Panc1 (cell line): Measurements from ENCODE around the gene IFNA14.
"Not testable (repeated sequence)": the region's sequence is repeated elsewhere in the genome, so short reads cannot be mapped to it uniquely, and the experiment has no call there.

Experiments
- CTCF ChIP-seq: fragments of 450-650 bp; IDR thresholded peaks from 2 replicates; pipeline ENCODE4 v1.5.1; 2017; ENCODE audit warnings: mild to moderate bottlenecking
- POLR2AphosphoS5 ChIP-seq: IDR thresholded peaks from 2 replicates; pipeline ENCODE4 v1.6.1; 2012; ENCODE audit warnings: mild to moderate bottlenecking, low read depth, low read length, moderate library complexity
- REST ChIP-seq, 2 experiments: IDR thresholded peaks; 2 replicates each; pipeline ENCODE4 v1.6.1; 2011 to 2012; ENCODE audit warnings: low read depth in 2 of 2, control low read depth in 1 of 2, low read length in 1 of 2, mild to moderate bottlenecking in 1 of 2, moderate library complexity in 1 of 2; ENCODE audit not compliant: insufficient read depth in 1 of 2
- SIN3A ChIP-seq: IDR thresholded peaks from 2 replicates; pipeline ENCODE4 v1.6.1; 2012; ENCODE audit warnings: low read depth, mild to moderate bottlenecking, low read length, moderate library complexity, borderline replicate concordance; ENCODE audit not compliant: insufficient read depth
- TCF7L2 ChIP-seq: IDR thresholded peaks from 2 replicates; pipeline ENCODE4 v1.6.1; 2011; ENCODE audit warnings: mild to moderate bottlenecking, low read depth, low read length, inconsistent platforms

GRCh38 chr9:21235468-21236359 lies 4.1 kb downstream of the IFNA14 start:
- peak; percentile 43 for TF ChIP-seq CTCF
- TF ChIP-seq POLR2AphosphoS5; REST (IDR thresholded peaks at IDR 0.05; ENCODE audit: insufficient read depth in 1 of 2, low read depth in 2 of 2, low read length in 1 of 2); SIN3A; TCF7L2: not testable (repeated sequence)
